H9 (cell line): ENCODE results near the gene KRT9. TPM values are rescaled to one million over a fixed set of nuclear protein-coding genes. Genes with fewer than 3 reads are reported as not detected.
A peak's percentile ranks its signal among the peaks of the same experiment; 100 is the strongest.

Source experiments
- DNase-seq: peaks from one replicate; pipeline ENCODE4 v3.0.0-alpha.2; 2017
- H2AFZ ChIP-seq: one replicate; pipeline ENCODE4 v1.6.1; 2013; ENCODE audit warnings: mild to moderate bottlenecking, low read length, control low read depth, moderate library complexity
- H2AK5ac ChIP-seq: 2 replicates; pipeline ENCODE4 v1.6.1; 2013; ENCODE audit warnings: low read length, control low read depth, mixed read lengths; ENCODE audit not compliant: insufficient read length
- H2BK120ac ChIP-seq: one replicate; pipeline ENCODE4 v1.6.1; 2013; ENCODE audit warnings: low read depth, mild to moderate bottlenecking, low read length, control low read depth, inconsistent platforms; ENCODE audit not compliant: poor library complexity, severe bottlenecking
- H2BK12ac ChIP-seq: 2 replicates; pipeline ENCODE4 v1.6.1; 2013; ENCODE audit warnings: low read length, control low read depth, mixed read lengths, low read depth; ENCODE audit not compliant: insufficient read length
- H2BK15ac ChIP-seq: 2 replicates; pipeline ENCODE4 v1.6.1; 2013; ENCODE audit warnings: low read depth, low read length, control low read depth
- H2BK20ac ChIP-seq: one replicate; pipeline ENCODE4 v1.6.1; 2013; ENCODE audit warnings: low read depth, mild to moderate bottlenecking, low read length, control low read depth, inconsistent platforms; ENCODE audit not compliant: poor library complexity, severe bottlenecking
- H2BK5ac ChIP-seq: 2 replicates; pipeline ENCODE4 v1.6.1; 2013; ENCODE audit warnings: low read length, control low read depth, mixed read lengths; ENCODE audit not compliant: insufficient read length
- H3K14ac ChIP-seq: 2 replicates; pipeline ENCODE4 v1.6.1; 2013; ENCODE audit warnings: low read length, control low read depth; ENCODE audit not compliant: insufficient read depth
- H3K18ac ChIP-seq: 2 replicates; pipeline ENCODE4 v1.6.1; 2013; ENCODE audit warnings: low read depth, mild to moderate bottlenecking, mixed read lengths, low read length, control low read depth; ENCODE audit not compliant: insufficient read length
- H3K23ac ChIP-seq: 2 replicates; pipeline ENCODE4 v1.6.1; 2013; ENCODE audit warnings: low read length, control low read depth, mixed read lengths, low read depth; ENCODE audit not compliant: insufficient read length
- H3K23me2 ChIP-seq: 2 replicates; pipeline ENCODE4 v1.6.1; 2013; ENCODE audit warnings: low read depth, mild to moderate bottlenecking, mixed read lengths, low read length, control low read depth; ENCODE audit not compliant: insufficient read length, poor library complexity, severe bottlenecking
- H3K27ac ChIP-seq: 2 replicates; pipeline ENCODE4 v1.5.1; 2013; ENCODE audit warnings: low read length, control low read depth, mixed read lengths, low read depth; ENCODE audit not compliant: insufficient read length
- H3K27me3 ChIP-seq: 2 replicates; pipeline ENCODE4 v1.6.1; 2013; ENCODE audit warnings: low read length, control low read depth, inconsistent platforms; ENCODE audit not compliant: insufficient read depth
- H3K4ac ChIP-seq: 2 replicates; pipeline ENCODE4 v1.6.1; 2013; ENCODE audit warnings: low read depth, mild to moderate bottlenecking, control low read depth, inconsistent platforms, low read length, moderate library complexity
- H3K4me1 ChIP-seq: 2 replicates; pipeline ENCODE4 v1.6.1; 2013; ENCODE audit warnings: low read length, control low read depth, inconsistent platforms; ENCODE audit not compliant: insufficient read depth
- H3K4me2 ChIP-seq: 2 replicates; pipeline ENCODE4 v1.6.1; 2013; ENCODE audit warnings: low read length, control low read depth, mixed read lengths; ENCODE audit not compliant: insufficient read length, insufficient read depth
- H3K56ac ChIP-seq: 2 replicates; pipeline ENCODE4 v1.6.1; 2013; ENCODE audit warnings: low read depth, mild to moderate bottlenecking, mixed read lengths, low read length, control low read depth; ENCODE audit not compliant: insufficient read length
- H3K79me1 ChIP-seq: 2 replicates; pipeline ENCODE4 v1.6.1; 2013; ENCODE audit warnings: low read depth, mild to moderate bottlenecking, moderate library complexity, low read length, control low read depth, inconsistent platforms; ENCODE audit not compliant: insufficient read depth, poor library complexity, severe bottlenecking
- H3K79me2 ChIP-seq: 2 replicates; pipeline ENCODE4 v1.6.1; 2013; ENCODE audit warnings: low read length, control low read depth, inconsistent platforms; ENCODE audit not compliant: insufficient read depth
- H3K9ac ChIP-seq: 2 replicates; pipeline ENCODE4 v1.6.1; 2013; ENCODE audit warnings: low read length, control low read depth, mixed read lengths; ENCODE audit not compliant: insufficient read length; ENCODE audit errors: extremely low read depth
- H3K9me3 ChIP-seq: one replicate; pipeline ENCODE4 v1.6.1; 2013; ENCODE audit warnings: low read depth, low read length, inconsistent platforms; ENCODE audit not compliant: control insufficient read depth
- H3T11ph ChIP-seq: one replicate; pipeline ENCODE4 v1.6.1; 2013; ENCODE audit warnings: mild to moderate bottlenecking, low read length, control low read depth, inconsistent platforms
- H4K20me1 ChIP-seq: one replicate; pipeline ENCODE4 v1.6.1; 2013; ENCODE audit not compliant: control insufficient read depth, insufficient read length, insufficient read depth
- H4K5ac ChIP-seq: 2 replicates; pipeline ENCODE4 v1.6.1; 2013; ENCODE audit warnings: low read depth, mild to moderate bottlenecking, mixed read lengths, low read length, control low read depth; ENCODE audit not compliant: insufficient read length
- H4K8ac ChIP-seq: replicated peaks from 2 replicates; pipeline ENCODE4 v1.6.1; 2013; ENCODE audit warnings: low read length, control low read depth, mixed read lengths, low read depth; ENCODE audit not compliant: insufficient read length
- H4K91ac ChIP-seq: 2 replicates; pipeline ENCODE4 v1.6.1; 2013; ENCODE audit warnings: low read depth, mild to moderate bottlenecking, moderate library complexity, mixed read lengths, low read length, control low read depth; ENCODE audit not compliant: insufficient read length
- H3K27ac Mint-ChIP-seq, 3 experiments: 2 replicates in 2 of 3; 3 replicates in 1 of 3; pipeline ENCODE4 v1.8.0; 2020 to 2021; ENCODE audit warnings: mixed read lengths in 3 of 3, mild to moderate bottlenecking in 1 of 3, moderate library complexity in 1 of 3
- H3K27me3 Mint-ChIP-seq: 2 replicates; pipeline ENCODE4 v1.8.0; 2021; ENCODE audit warnings: low read depth, mild to moderate bottlenecking, moderate library complexity, mixed read lengths
- H3K36me3 Mint-ChIP-seq, 3 experiments: 2 replicates in 2 of 3; 3 replicates in 1 of 3; pipeline ENCODE4 v1.8.0; 2020 to 2021; ENCODE audit warnings: low read depth in 3 of 3, mixed read lengths in 3 of 3; ENCODE audit not compliant: insufficient read depth in 1 of 3
- H3K4me1 Mint-ChIP-seq, 2 experiments: 2 replicates each; pipeline ENCODE4 v1.8.0; 2020; ENCODE audit warnings: mixed read lengths in 2 of 2
- H3K4me3 Mint-ChIP-seq, 2 experiments: 2 replicates in 1 of 2; 3 replicates in 1 of 2; pipeline ENCODE4 v1.8.0; 2020 to 2021; ENCODE audit warnings: mild to moderate bottlenecking in 2 of 2, mixed read lengths in 2 of 2, moderate library complexity in 1 of 2
- H3K9me3 Mint-ChIP-seq, 2 experiments: 2 replicates in 1 of 2; 3 replicates in 1 of 2; pipeline ENCODE4 v1.8.0; 2020; ENCODE audit warnings: mild to moderate bottlenecking in 2 of 2, mixed read lengths in 2 of 2, moderate library complexity in 1 of 2
- CTCF ChIP-seq: fragments of 200-600 bp; sonication (generic); conservative IDR thresholded peaks from 3 replicates; pipeline ENCODE4 v1.8.0; 2021; ENCODE audit warnings: antibody characterized with exemption, mild to moderate bottlenecking
- WGBS: extraction: QIAGEN DNeasy Blood & Tissue Kit; methylation state at CpG from one replicate; pipeline ENCODE4 v1.1.7; 2013; ENCODE audit warnings: missing lambda C conversion rate, low lambda C conversion rate, mixed read lengths; ENCODE audit not compliant: insufficient read length; ENCODE audit errors: extremely low coverage; 5-methylcytosine and 5-hydroxymethylcytosine counted together
- total RNA-seq: library from RNA; stranded (reverse); gene quantifications from 2 replicates; pipeline ENCODE4 v1.2.1, GENCODE V29; 2021

Gene KRT9
- total RNA-seq, 1 experiment from 2014 or later, result not detected

GRCh38 chr17:41520821-41521521 lies 50.9 kb downstream of the KRT9 start:
- peaks cover 26 to 38% of the 10 kb centered on the region in 2 experiments for H3K4me1 Mint-ChIP-seq
- peak overlapping the region in 1 of 3 experiments; percentile 56; a peak in 2 of 7 replicates for H3K27ac Mint-ChIP-seq
- no peak for TF ChIP-seq CTCF
- Histone ChIP-seq H4K20me1 (no peaks in the 10 kb centered on the region), H2BK120ac (no peak overlapping the region), H4K91ac (no peak overlapping the region), H2BK15ac (no peak overlapping the region), H2AFZ (no peak overlapping the region), H3K79me1 (no peaks in the 10 kb centered on the region), H3K27me3 (no peaks in the 10 kb centered on the region), H4K8ac (no peak overlapping the region), H3K23me2 (no peaks in the 10 kb centered on the region), H3K4me1 (no peaks in the 10 kb centered on the region; the same call in 1 of the 2 replicates), H2BK5ac (no peak overlapping the region), H3K4me2 (no peak overlapping the region), H3K27ac (no peak overlapping the region), H3K9ac (no peak overlapping the region), H2BK20ac (no peak overlapping the region), H2AK5ac (no peak overlapping the region), H3K9me3 (no peaks in the 10 kb centered on the region), H3K79me2 (no peaks in the 10 kb centered on the region), H3K14ac (no peak overlapping the region), H3T11ph (no peak overlapping the region), H3K23ac (no peak overlapping the region), H3K4ac (no peak overlapping the region), H4K5ac (no peak overlapping the region), H2BK12ac (no peak overlapping the region), H3K18ac (no peak overlapping the region), H3K56ac (no peak overlapping the region)
- H3K4me3 Mint-ChIP-seq, result no peak overlapping the region
- H3K36me3 Mint-ChIP-seq, result peaks cover 20 to 34% (median 28%) of the 10 kb centered on the region in 3 experiments; a peak in 6 of 7 replicates
- no peak for DNase-seq
- WGBS, result no CpG with 5 or more reads among the region's 10 CpGs
- H3K27me3 Mint-ChIP-seq, result no peaks in the 10 kb centered on the region; the same call in 1 of the 2 replicates
- no peaks in the 10 kb centered on the region; a peak in 1 of 5 replicates for H3K9me3 Mint-ChIP-seq
